Measurements from ENCODE around the gene FIG4.

- TF ChIP-seq EZH2 (IDR thresholded peaks at IDR 0.05) (no peak), POLR2AphosphoS5 (IDR thresholded peaks at IDR 0.05; ENCODE audit: low read depth, low read length) (no peak), MAX (IDR thresholded peaks at IDR 0.05) (no peak), ATF3 (IDR thresholded peaks at IDR 0.05) (no peak), YY1 (IDR thresholded peaks at IDR 0.05; ENCODE audit: extremely low read depth, insufficient replicate concordance, low read depth, low read length) (no peak)
Observed at GRCh38 chr6:109702791-109703190, 11.7 kb downstream of the FIG4 start.

Measured in HCT116 (cell line).